Kidney capillary endothelial cell (primary cell): ENCODE data around the gene SCARB1.
"Not testable (repeated sequence)": the region's sequence is repeated elsewhere in the genome, so short reads cannot be mapped to it uniquely, and the experiment has no call there.

Source experiments
- DNase-seq: peaks from one replicate; pipeline ENCODE4 v3.0.0-alpha.2; 2018; ENCODE audit warnings: low spot score

The SCARB1 gene, protein sequence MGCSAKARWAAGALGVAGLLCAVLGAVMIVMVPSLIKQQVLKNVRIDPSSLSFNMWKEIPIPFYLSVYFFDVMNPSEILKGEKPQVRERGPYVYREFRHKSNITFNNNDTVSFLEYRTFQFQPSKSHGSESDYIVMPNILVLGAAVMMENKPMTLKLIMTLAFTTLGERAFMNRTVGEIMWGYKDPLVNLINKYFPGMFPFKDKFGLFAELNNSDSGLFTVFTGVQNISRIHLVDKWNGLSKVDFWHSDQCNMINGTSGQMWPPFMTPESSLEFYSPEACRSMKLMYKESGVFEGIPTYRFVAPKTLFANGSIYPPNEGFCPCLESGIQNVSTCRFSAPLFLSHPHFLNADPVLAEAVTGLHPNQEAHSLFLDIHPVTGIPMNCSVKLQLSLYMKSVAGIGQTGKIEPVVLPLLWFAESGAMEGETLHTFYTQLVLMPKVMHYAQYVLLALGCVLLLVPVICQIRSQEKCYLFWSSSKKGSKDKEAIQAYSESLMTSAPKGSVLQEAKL

DNA sequence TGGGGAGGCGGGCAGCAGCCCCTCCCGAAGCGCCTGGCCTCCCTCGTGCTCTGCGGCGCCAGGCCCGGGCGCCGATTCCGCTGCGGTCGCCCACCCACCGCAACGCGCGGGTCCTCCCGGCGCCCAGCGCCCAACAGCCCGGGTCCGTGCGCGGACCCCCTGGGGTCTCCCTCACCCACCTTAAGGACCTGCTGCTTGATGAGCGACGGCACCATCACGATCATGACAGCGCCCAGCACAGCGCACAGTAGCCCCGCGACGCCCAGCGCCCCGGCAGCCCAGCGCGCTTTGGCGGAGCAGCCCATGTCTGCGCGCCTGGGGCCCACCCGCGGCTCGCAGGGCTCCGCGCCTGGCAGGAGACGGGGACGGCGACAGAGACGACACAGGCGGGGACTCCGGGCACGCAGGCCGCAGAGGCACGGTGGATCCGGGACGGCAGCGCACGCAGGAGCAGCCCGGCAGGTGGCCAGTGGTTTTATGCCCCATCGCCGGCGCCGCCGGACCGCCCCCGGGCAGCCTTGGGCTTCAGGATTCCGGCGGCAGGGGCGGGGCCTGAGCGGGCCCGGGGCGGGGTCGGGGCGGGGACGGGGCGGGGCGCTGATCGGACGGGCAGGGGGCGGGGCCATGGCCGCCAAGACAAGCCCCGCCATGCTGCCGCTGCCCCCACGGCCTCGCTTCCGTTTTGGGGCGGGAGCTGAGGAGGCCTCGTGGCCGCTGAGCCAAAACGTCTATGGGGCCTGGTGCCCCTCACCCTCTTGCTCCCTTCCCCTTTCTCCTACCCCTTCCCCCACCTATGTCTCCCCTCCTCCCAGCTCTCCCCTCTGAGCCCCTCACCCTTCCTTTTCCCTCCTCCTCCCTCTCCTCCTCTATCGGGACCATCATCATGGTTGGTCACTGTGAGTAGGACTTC is at the start of gene SCARB1:
Gene SCARB1 (minus strand): TSS at position 449 of the 910 bp plus-strand sequence. CDS start 144 bp downstream, at position 305.
- peak; percentile 70 for DNase-seq

DNA sequence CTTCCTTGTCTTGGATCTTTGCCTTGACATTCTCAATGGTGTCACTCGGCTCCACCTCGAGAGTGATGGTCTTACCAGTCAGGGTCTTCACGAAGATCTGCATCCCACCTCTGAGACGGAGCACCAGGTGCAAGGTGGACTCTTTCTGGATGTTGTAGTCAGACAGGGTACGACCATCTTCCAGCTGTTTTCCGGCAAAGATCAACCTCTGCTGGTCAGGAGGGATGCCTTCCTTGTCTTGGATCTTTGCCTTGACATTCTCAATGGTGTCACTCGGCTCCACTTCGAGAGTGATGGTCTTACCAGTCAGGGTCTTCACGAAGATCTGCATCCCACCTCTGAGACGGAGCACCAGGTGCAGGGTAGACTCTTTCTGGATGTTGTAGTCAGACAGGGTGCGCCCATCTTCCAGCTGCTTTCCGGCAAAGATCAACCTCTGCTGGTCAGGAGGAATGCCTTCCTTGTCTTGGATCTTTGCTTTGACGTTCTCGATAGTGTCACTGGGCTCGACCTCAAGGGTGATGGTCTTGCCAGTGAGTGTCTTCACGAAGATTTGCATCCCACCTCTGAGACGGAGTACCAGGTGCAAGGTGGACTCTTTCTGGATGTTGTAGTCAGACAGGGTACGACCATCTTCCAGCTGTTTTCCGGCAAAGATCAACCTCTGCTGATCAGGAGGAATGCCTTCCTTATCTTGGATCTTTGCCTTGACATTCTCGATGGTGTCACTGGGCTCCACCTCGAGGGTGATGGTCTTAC is 49.0 kb upstream of the SCARB1 start:
- not testable (repeated sequence) for DNase-seq

DNA sequence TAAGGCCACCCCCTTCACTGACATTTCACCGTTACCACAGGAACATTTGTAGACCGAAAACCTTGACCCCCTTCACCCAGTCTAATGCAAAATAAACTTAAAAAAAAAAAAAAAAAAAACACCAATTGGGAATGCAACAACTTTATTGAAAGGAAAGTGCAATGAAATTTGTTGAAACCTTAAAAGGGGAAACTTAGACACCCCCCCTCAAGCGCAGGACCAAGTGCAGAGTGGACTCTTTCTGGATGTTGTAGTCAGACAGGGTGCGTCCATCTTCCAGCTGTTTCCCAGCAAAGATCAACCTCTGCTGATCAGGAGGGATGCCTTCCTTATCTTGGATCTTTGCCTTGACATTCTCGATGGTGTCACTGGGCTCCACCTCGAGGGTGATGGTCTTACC is 47.9 kb upstream of the SCARB1 start:
- DNase-seq = not testable (repeated sequence)

DNA sequence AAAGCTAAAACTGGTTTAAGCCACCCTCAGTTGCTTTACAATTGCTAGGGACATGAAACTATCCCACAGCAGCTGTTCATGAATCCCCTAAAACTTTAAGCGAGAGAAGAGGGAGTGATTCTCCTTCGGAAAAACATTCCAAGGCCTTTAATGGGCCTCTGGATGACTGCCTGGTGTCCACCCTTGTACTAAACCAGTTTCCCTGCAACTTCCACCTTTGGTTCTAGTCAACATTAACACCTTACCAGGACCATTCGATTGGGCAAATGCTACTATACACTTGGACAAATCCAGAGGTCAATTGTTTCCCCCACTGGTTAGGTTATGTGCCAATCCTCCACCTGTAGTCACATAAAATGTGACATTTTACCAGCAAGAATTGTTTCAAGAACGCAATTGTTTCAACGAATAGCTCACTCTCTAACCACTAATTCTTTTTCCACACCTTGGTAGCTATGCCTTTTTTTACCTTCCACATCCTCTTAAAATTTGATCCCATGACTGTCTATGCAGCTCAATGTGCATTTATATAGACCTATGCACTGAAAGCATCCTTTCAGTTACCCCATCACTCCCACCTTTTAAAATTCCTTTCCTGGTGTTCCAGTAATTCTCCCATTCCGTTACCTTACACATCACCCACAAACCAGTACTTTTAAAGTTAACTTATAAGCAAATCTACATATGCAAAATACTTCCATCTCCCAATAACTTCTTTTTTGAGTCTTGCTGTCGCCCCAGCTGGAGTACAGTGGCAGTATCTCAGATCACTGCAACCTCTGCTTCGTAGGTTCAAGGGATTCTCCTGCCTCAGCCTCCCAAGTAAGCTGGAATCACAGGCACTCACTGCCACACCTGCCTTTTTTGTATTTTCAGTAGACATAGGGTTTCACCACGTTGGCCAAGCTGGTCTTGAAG is 47.2 kb upstream of the SCARB1 start:
- no peak for DNase-seq

DNA sequence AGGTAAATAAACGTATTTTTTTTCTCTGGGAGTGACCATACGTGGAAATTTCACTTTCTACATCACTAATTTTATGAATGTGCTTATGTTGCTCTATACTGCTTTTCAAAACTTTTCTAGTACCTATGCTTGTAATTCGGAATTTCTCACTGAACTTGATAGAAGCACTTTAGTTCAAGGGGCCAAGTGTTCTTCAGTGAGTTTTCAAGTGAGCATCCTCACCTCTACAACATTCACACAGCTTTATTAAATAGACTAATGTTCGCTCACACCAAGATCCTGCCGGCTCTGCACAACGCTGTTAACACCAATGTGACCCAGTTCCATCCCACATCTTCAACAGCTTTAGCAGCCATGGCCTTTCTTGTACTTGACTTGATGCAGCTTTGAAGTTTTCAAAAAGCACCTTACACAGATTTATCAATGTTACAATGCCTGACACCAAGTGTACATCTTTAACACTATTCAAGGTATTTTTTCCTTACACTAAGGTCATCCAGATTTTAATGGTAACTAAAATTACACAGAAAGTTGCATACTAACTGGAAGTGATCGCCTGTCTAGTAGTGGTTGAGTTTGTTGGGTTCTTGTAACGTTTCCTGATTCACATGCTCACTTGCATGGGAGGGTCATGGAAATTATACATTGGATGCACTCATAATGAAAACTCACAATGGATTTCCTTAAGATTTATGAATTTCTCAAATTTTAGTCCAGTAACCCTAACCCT is 46.3 kb upstream of the SCARB1 start:
- DNase-seq = no peak

DNA sequence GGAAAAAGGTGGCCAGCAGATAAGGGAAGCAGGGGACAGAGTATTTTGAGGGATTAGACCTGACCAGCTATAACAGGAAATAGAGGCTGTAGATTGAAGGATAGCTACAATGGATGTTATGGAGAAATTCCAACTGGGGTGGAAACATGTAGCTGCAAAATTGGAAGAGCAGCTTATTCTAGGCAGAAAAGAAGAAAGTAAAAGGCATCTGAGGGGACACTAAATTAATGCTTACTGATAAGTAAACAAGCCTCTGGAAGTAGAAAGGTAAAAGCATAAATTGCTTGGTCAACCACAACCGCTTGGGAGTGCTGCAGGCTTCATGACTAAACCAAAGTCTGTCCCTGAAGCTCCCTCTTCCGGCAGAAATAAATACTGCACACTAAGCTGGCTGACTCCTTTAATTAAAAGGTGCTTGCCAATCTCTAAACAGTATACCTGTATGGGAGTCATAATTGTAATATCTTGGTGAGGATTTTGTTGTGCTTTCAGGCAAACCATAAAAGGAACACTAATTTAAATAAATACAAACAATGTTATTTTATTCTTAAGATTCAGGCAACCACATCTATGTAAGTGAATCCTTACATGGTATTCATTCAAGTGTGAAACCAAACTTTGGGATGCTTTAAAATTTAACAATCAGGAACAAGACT is 43.1 kb upstream of the SCARB1 start:
- peak; percentile 93 for DNase-seq

DNA sequence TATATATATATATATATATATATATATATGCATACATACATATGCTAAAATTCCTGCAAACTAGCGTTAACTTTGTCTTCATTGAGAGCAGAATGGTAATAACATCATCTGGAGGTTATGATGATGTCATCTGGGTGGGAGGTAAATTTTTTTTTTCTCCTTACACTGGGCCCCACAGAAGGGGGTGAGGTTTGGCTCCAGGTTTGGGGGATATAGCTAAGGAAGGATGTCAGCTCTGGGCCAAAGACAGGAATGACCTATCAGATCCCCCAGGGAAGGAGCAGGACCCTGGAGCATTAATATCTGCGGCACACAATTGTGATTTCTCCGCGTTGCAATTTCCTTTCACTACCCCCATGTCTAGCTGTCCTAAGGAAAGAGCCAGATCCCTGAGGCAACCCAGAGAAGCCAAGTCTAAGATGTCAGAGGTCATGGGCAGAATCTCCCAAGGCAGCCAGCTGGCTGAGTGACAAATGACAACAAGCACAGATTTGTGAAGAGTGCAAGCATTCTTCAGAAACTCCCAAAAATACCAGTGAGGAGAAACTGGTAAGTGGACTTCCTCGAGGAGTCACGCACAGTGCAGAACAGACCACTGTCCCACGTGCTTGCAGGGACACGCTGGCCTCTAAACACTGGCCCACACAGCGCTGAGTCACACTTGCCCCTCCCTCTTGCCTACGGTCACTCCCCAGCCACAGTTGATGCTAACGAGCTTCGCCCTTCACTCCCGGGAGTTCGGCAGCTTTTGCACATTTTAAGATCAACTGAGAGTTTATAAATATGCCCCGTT is 40.8 kb upstream of the SCARB1 start:
- DNase-seq = peak; percentile 67

DNA sequence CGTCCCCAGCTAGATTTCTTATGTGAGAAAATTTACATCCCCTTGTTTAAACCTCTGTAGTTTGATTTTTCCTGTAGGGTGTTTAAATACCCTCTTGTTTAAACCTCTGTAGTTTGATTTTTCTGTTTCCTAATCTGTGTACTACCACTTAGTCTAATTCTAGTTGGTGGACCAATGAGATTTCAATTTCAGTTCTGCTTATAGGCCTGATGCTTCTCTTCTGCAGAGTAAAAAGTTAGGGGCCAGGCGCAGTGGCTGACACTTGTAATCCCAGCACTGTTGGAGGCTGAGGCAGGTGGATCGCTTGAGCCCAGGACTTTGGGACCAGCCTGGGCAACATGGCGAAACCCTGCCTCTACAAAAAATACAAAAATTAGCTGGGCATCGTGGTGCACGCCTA is 39.3 kb upstream of the SCARB1 start:
- DNase-seq = no peak

DNA sequence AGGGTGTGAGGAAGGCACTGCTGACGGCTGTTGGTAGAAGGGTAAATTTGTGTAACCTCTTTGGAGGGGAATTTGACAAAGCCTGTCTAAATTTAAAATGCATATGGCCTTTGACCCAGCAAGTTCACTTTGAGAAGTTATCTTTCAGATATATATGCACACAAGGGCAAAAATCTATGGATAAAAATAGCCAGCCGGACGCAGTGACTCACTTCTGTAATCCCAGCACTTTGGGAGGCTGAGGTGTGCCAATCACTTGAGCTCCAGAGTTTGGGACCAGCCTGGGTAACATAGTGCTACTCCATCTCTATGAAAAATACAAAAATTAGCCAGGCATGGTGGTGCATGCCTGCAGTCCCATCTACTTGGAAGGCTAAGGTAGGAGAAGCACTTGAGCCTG is 37.3 kb upstream of the SCARB1 start:
- no peak for DNase-seq

DNA sequence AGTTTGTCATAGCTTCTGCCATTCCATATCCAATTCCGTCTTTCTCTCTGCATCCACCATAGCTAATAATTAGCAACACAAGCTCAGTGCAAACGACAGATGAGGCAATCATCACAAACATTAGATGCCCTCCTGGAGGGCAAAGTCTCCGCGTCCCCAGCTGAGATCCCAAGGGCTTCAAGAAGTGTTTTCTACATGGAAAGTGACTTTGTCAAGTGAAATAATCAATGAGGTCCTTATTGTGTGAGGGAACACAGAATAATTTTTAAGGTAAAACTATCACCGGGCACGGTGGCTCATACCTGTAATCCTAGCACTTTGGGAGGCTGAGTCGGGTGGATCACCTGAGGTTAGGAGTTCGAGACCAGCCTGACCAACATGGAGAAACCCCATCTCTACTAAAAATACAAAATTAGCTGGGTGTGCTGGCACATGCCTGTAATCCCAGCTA is 36.7 kb upstream of the SCARB1 start:
- not testable (repeated sequence) for DNase-seq

DNA sequence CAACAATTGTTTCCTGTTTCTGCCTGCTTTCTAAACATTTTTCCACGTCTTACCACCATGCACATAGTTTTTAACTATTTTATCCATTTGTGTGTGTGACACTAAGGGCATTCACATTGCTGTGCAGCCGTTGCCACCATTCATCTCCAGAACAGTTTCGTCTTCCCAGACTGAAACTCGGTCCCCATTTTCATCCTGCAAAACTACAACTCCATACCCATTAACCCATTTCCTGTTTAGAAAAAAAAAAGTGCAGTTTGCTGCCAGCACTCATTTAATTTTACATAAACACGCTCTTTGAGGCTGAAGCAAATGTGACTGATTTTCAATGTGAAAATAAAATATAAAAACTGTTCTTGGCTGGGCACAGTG is 35.2 kb upstream of the SCARB1 start:
- DNase-seq = no peak

DNA sequence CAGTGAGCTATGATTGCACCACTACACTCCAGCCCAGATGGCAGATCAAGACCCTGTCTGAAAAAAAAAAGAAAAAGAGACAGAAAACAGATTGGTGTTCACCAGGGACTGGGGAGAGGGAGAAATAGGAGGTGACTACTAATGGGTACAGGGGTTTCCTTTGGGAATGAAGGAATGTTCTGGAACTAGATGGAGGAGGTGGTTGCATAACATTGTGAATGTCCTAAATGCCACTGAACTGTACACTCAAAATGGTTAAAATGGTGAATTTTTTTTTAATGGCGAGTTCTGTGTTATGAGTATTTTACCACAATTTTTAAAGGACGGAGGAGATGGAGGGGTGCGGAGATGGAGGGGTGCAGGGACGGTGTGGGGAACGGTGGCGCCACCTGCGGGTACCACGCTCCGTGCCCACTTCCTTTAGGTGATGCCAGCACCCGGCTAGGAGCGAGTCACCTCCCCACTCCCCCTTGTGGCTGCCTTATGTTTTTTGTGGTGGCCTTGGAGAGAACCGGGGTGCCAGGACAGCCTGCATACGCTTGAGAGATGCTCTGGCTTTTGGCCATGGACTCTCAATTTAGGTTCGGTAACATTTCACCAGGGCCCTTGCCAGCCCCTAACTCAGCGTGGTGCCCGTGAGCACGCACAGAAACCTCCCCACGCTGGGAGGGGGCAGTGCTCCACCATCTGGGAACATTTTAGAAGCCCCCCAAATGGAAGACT is 34.7 kb upstream of the SCARB1 start:
- DNase-seq = no peak

DNA sequence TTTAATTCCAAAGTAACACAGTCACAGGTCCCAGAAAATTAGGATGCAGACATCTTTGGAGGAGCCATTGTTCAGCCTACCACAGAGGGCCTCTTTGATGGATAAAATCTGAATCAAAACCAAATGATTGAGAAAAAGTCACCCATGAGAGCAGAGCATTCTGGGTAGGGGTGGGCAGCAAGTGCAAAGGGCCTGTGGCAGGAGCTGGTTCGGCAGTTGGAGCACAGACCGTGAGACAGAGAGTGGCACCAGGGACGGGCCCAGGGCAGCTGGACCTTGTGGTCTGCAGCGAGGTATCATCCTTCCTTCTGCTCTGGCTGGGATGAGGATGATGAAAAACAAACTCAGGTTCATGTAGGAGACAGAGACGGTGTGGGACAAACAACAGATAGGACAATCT is 32.8 kb upstream of the SCARB1 start:
- DNase-seq = no peak

DNA sequence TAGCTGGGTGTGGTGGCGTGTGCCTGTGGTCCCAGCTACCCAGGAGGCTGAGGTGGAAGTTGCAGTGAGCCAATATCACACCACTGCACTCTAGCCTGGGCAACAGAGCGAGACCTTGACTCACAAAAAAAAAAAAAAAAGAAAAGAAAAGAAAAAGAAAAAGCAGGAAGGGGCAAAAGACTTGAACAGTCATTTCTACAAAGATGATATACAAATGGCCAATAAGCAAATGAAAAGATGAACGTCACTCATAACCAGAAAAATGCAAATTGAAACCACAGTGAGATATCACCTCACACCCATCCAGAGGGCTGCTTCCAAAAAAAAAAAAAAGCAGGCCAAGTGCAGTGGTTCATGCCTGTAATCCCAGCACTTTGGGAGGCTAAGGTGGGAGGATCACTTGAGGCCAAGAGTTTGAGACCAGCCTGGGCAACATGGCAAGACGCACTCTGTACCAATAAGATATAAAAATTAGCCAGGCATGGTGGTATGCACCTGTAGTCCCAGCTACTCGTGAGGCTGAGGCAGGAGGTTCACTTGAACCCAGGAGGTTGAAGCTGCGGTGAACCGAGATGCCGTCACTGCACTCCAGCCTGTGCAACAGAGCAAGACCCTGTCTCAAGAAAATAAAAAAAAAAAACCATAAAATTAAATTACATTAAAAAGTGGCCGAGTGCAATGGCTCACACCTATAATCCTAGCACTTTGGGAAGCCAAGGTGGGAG is 30.3 kb upstream of the SCARB1 start:
- DNase-seq = no peak

DNA sequence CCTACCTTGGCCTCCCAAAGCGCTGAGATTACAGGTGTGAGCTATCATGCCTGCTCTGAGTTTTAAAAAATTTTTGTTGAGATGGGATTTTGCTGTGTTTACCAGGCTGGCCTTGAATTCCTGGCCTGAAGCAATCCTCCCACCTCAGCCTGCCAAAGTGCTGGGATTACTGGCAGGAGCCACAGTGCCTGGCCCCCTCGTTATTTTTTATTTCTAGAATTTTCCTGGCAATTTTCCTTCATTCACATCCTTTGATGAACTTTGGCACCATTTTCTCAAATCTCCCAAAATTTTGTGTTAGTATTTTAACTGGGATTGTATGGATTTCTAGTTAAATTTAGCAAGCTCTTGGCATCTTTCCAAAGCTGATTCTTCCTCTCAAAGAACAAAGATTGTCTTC is 24.6 kb upstream of the SCARB1 start:
- no peak for DNase-seq

DNA sequence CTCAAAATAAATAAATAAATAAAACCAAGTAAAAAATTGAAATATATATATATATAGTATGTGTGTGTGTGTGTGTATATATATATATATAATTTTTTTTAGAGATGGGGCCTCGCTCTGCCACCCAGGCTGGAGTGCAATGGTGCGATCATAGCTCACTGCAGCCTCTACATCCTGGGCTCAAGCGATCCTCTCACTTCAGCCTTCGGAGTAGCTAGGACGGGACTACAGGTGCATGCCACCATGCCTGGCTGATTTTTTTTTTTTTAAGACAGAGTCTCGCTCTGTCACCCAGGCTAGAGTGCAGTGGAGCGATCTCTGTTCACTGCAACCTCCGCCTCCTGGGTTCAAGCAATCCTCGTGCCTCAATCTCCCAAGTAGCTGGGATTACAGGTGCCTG is 24.1 kb upstream of the SCARB1 start:
- DNase-seq = not testable (repeated sequence)
